CD4-positive, alpha-beta T cell (primary cell): ENCODE measurements around the gene EMC6. TPM values are rescaled to one million over a fixed set of nuclear protein-coding genes. Genes with fewer than 3 reads are reported as not detected.

Experiments used
- ATAC-seq: fragments of 200-7000 bp; cut with Tn5 transposase; one replicate; pipeline ENCODE4 v1.10.0; 2022; ENCODE audit warnings: mild to moderate bottlenecking; ENCODE audit not compliant: poor library complexity
- CTCF ChIA-PET: fragments of 350-600 bp; sonication (Branson Sonifier 250); formaldehyde crosslinking; loops from one replicate; lab custom pipeline; 2021; ENCODE audit warnings: antibody characterized with exemption, inconsistent platforms; lab: Charles Lee
- POLR2A ChIA-PET: fragments of 350-600 bp; sonication (Branson Sonifier 250); formaldehyde crosslinking; loops from one replicate; lab custom pipeline; 2021; ENCODE audit warnings: antibody characterized with exemption, inconsistent platforms; lab: Charles Lee
- DNase-seq, 14 experiments: peaks; one replicate each; pipeline ENCODE4 v3.0.0-alpha.2; 2013 to 2020; ENCODE audit warnings: mixed read lengths in 2 of 14
- H3K27ac ChIP-seq, 2 donors: one replicate each; pipeline versions ENCODE4 v1.5.1 to v1.7.0; 2013; ENCODE audit warnings: low read length in 2 of 2, low read depth in 1 of 2, mild to moderate bottlenecking in 1 of 2
- H3K27me3 ChIP-seq, 2 experiments: 1 replicate in 1 of 2; 2 replicates in 1 of 2; pipeline versions ENCODE4 v1.6.1 to v1.7.0; 2013; ENCODE audit warnings: low read length in 2 of 2, control low read depth in 1 of 2, mild to moderate bottlenecking in 1 of 2, moderate library complexity in 1 of 2; ENCODE audit not compliant: insufficient read depth in 2 of 2, control insufficient read depth in 1 of 2
- H3K36me3 ChIP-seq: one replicate; pipeline ENCODE4 v1.6.1; 2013; ENCODE audit warnings: low read length, control low read depth; ENCODE audit not compliant: insufficient read depth
- H3K4me1 ChIP-seq: one replicate; pipeline ENCODE4 v1.6.1; 2013; ENCODE audit warnings: low read length, control low read depth; ENCODE audit not compliant: insufficient read depth
- H3K4me3 ChIP-seq: one replicate; pipeline ENCODE4 v1.5.1; 2013; ENCODE audit warnings: mild to moderate bottlenecking, low read length, moderate library complexity
- H3K9me3 ChIP-seq, 2 experiments: 1 replicate in 1 of 2; 2 replicates in 1 of 2; pipeline versions ENCODE4 v1.6.1 to v1.7.0; 2013; ENCODE audit warnings: low read length in 2 of 2, mild to moderate bottlenecking in 2 of 2, control low read depth in 1 of 2, moderate library complexity in 1 of 2; ENCODE audit not compliant: control insufficient read depth in 1 of 2, insufficient read depth in 1 of 2
- H3K27ac Mint-ChIP-seq: one replicate; pipeline ENCODE4 v1.8.0; 2020; ENCODE audit warnings: mixed read lengths
- H3K27me3 Mint-ChIP-seq: one replicate; pipeline ENCODE4 v1.8.0; 2021; ENCODE audit warnings: mixed read lengths
- H3K36me3 Mint-ChIP-seq: one replicate; pipeline ENCODE4 v1.8.0; 2021; ENCODE audit warnings: low read depth, mixed read lengths
- H3K4me1 Mint-ChIP-seq: one replicate; pipeline ENCODE4 v1.8.0; 2021; ENCODE audit warnings: low read depth, mixed read lengths
- H3K4me3 Mint-ChIP-seq: one replicate; pipeline ENCODE4 v1.8.0; 2020; ENCODE audit warnings: mild to moderate bottlenecking, mixed read lengths
- H3K9me3 Mint-ChIP-seq: one replicate; pipeline ENCODE4 v1.8.0; 2020; ENCODE audit warnings: mixed read lengths
- CTCF ChIP-seq: fragments of 200-600 bp; IDR thresholded peaks from one replicate; pipeline ENCODE4 v1.8.0; 2022; ENCODE audit warnings: antibody characterized with exemption, mild to moderate bottlenecking
- intact Hi-C, 2 experiments: fragments of 100-400 bp; cut with DNase I in 1 of 2; cut with micrococcal nuclease in 1 of 2; formaldehyde crosslinking; loops; one replicate each; pipeline versions ENCODE4 v1.15.1 to v1.9.0; 2023 to 2025; cut with DNase I, micrococcal nuclease
- total RNA-seq, 174 experiments: library from RNA in 2 of 174; stranded (reverse) in 2 of 174; gene quantifications; one replicate each; pipeline ENCODE4 v1.2.3 and lab custom pipeline; 2021 to 2026

The EMC6 gene
- total RNA-seq, 2 experiments from 2014 or later = 28.8 to 29.6 TPM

GRCh38 chr17:3689262-3690093 is 20.9 kb downstream of the EMC6 start:
- no peak overlapping the region for H3K4me3 Mint-ChIP-seq
- intact Hi-C loops = no loop called here
- no peak for TF ChIP-seq CTCF
- no peak overlapping the region for H3K27ac Mint-ChIP-seq
- POLR2A ChIA-PET = no interaction called here
- no peak for DNase-seq
- H3K4me1 ChIP-seq = peaks cover 13% of the 10 kb centered on the region
- H3K9me3 ChIP-seq = no peaks in the 10 kb centered on the region
- no peak overlapping the region for H3K27ac ChIP-seq
- no peaks in the 10 kb centered on the region for H3K9me3 Mint-ChIP-seq
- H3K36me3 Mint-ChIP-seq = peaks cover 16% of the 10 kb centered on the region
- H3K4me3 ChIP-seq = no peak overlapping the region
- peaks cover 16% of the 10 kb centered on the region for H3K36me3 ChIP-seq
- ATAC-seq = no peak
- no peaks in the 10 kb centered on the region for H3K27me3 ChIP-seq
- CTCF ChIA-PET = no interaction called here
- peaks cover 14% of the 10 kb centered on the region for H3K4me1 Mint-ChIP-seq
- no peaks in the 10 kb centered on the region for H3K27me3 Mint-ChIP-seq

DNA sequence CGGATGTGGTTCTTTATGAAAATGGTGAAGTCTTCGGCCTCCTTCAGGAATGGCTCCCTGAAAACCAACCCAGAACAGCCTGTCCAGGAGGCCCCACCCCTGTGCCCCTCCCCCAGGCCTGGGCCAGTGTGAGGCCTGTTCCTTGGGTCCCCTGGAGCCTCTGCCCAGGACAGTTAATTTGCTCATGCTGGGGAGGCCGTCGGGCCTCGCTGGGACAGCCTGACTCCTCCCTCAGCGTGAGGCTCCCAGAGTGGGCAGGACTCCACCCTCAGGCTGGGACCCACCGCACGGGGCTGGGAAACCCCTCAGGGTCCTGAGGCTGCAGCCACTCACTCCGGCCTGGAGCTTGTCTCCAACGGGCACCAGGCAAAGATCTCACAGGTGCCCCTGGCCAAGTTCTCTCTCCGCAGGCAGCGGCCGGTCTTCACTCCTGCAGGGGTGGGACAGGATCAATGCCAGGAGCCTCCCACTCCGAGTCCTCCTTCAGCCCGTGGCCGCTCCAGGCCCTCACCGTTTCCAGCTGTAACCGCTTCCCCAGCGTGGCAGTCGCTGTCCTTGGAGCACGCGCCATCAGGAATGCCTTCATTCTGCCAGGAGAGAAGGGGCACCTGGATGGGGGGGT is 21.6 kb downstream of the EMC6 start:
- Mint-ChIP-seq H3K27ac (no peak overlapping the region), H3K9me3 (no peaks in the 10 kb centered on the region), H3K36me3 (peaks cover 16% of the 10 kb centered on the region), H3K4me1 (peaks cover 18% of the 10 kb centered on the region), H3K4me3 (no peak overlapping the region), H3K27me3 (no peaks in the 10 kb centered on the region)
- Histone ChIP-seq H3K4me3 (no peak overlapping the region), H3K4me1 (peaks cover 20% of the 10 kb centered on the region), H3K9me3 (no peaks in the 10 kb centered on the region), H3K27me3 (no peaks in the 10 kb centered on the region), H3K36me3 (peaks cover 13% of the 10 kb centered on the region), H3K27ac (no peak overlapping the region)
- intact Hi-C loops = no loop called here
- ChIA-PET POLR2A (no interaction called here), CTCF (no interaction called here)
- no peak for ATAC-seq
- no peak for TF ChIP-seq CTCF
- no peak for DNase-seq

GRCh38 chr17:3691617-3692067 is 23.0 kb downstream of the EMC6 start:
- H3K9me3 ChIP-seq = no peaks in the 10 kb centered on the region
- H3K4me3 Mint-ChIP-seq = no peak overlapping the region
- peaks cover 28% of the 10 kb centered on the region for H3K4me1 ChIP-seq
- intact Hi-C loops = no loop called here
- H3K27ac Mint-ChIP-seq = no peak overlapping the region
- no peak for TF ChIP-seq CTCF
- H3K36me3 Mint-ChIP-seq = peaks cover 16% of the 10 kb centered on the region
- H3K27me3 Mint-ChIP-seq = no peaks in the 10 kb centered on the region
- H3K27me3 ChIP-seq = no peaks in the 10 kb centered on the region
- DNase-seq = no peak
- H3K4me3 ChIP-seq = no peak overlapping the region
- H3K4me1 Mint-ChIP-seq = peaks cover 26% of the 10 kb centered on the region
- H3K27ac ChIP-seq = no peak overlapping the region
- ChIA-PET POLR2A (no interaction called here), CTCF (no interaction called here)
- H3K9me3 Mint-ChIP-seq = no peaks in the 10 kb centered on the region
- ATAC-seq = no peak
- H3K36me3 ChIP-seq = peaks cover 12% of the 10 kb centered on the region
